Natural killer cell (primary cell): ENCODE results near the gene ACSL1. TPM values are rescaled to one million over a fixed set of nuclear protein-coding genes. Genes with fewer than 3 reads are reported as not detected.

ENCODE experiments used
- ATAC-seq, 3 donors: fragments of 150-1000 bp in 2 of 3; fragments of 200-7000 bp in 1 of 3; cut with Tn5 transposase; 1 replicate in 1 of 3; 2 replicates in 2 of 3; pipeline ENCODE4 v1.10.0; 2021; ENCODE audit warnings: mild to moderate bottlenecking in 2 of 3, moderate library complexity in 2 of 3
- DNase-seq, 2 donors: peaks; one replicate each; pipeline versions ENCODE4 v3.0.0 to v3.0.0-alpha.2; 2013 to 2021; ENCODE audit warnings: mixed read lengths in 1 of 2
- H3K27ac ChIP-seq: one replicate; pipeline ENCODE4 v1.5.1; 2013; ENCODE audit warnings: mild to moderate bottlenecking, low read length
- H3K27me3 ChIP-seq: one replicate; pipeline ENCODE4 v1.6.1; 2013; ENCODE audit warnings: low read length; ENCODE audit not compliant: control insufficient read depth, insufficient read depth
- H3K36me3 ChIP-seq: one replicate; pipeline ENCODE4 v1.6.1; 2013; ENCODE audit warnings: low read length; ENCODE audit not compliant: control insufficient read depth, insufficient read depth
- H3K4me1 ChIP-seq: one replicate; pipeline ENCODE4 v1.6.1; 2013; ENCODE audit warnings: low read length; ENCODE audit not compliant: control insufficient read depth, insufficient read depth
- H3K4me3 ChIP-seq: one replicate; pipeline ENCODE4 v1.5.1; 2013; ENCODE audit warnings: low read length
- H3K9me3 ChIP-seq: one replicate; pipeline ENCODE4 v1.6.1; 2013; ENCODE audit warnings: low read length; ENCODE audit not compliant: control insufficient read depth, insufficient read depth
- H3K27ac Mint-ChIP-seq, 2 donors: one replicate each; pipeline ENCODE4 v1.8.0; 2022; ENCODE audit warnings: mild to moderate bottlenecking in 2 of 2, mixed read lengths in 2 of 2, moderate library complexity in 1 of 2
- H3K27me3 Mint-ChIP-seq, 2 donors: one replicate each; pipeline ENCODE4 v1.8.0; 2022; ENCODE audit warnings: low read depth in 2 of 2, mixed read lengths in 2 of 2
- H3K36me3 Mint-ChIP-seq: one replicate; pipeline ENCODE4 v1.8.0; 2022; ENCODE audit warnings: mixed read lengths
- H3K4me1 Mint-ChIP-seq, 2 donors: one replicate each; pipeline ENCODE4 v1.8.0; 2022; ENCODE audit warnings: mixed read lengths in 2 of 2
- H3K4me3 Mint-ChIP-seq: one replicate; pipeline ENCODE4 v1.8.0; 2022; ENCODE audit warnings: mild to moderate bottlenecking, moderate library complexity, mixed read lengths
- H3K9me3 Mint-ChIP-seq, 2 donors: one replicate each; pipeline ENCODE4 v1.8.0; 2022; ENCODE audit warnings: mixed read lengths in 2 of 2
- CTCF ChIP-seq: fragments of 200-600 bp; IDR thresholded peaks from one replicate; pipeline ENCODE4 v1.8.0; 2022; ENCODE audit warnings: antibody characterized with exemption
- WGBS: methylation state at CpG from one replicate; pipeline ENCODE4 v1.1.7; 2013; ENCODE audit warnings: missing lambda C conversion rate; ENCODE audit not compliant: insufficient coverage; 5-methylcytosine and 5-hydroxymethylcytosine counted together
- intact Hi-C: fragments of 100-400 bp; cut with micrococcal nuclease; formaldehyde crosslinking; loops from one replicate; pipeline ENCODE4 v1.14.2; 2022
- total RNA-seq, 4 donors: library from RNA; stranded (reverse); fragments of 120-200 nt in 1 of 4; gene quantifications; one replicate each; pipeline versions ENCODE4 v1.2.3 to v1.2.4, GENCODE V29; 2013 to 2022

Gene ACSL1
- total RNA-seq, 3 donors from 2014 or later (not counting 1 experiment from before 2014, with no cell fraction given): 13.2 to 43.1 (median 13.3) TPM

- H3K27me3 ChIP-seq: no peaks in the 10 kb centered on the region
- peaks cover 9% of the 10 kb centered on the region for H3K4me1 ChIP-seq
- TF ChIP-seq CTCF: no peak
- Mint-ChIP-seq H3K36me3 (no peaks in the 10 kb centered on the region), H3K9me3 (no peaks in the 10 kb centered on the region), H3K4me3 (no peak overlapping the region), H3K27me3 (no peaks in the 10 kb centered on the region), H3K4me1 (peaks cover 32% of the 10 kb centered on the region in 2 donors), H3K27ac (no peak overlapping the region)
- 83% methylated on average over 9 of the region's 9 CpGs for WGBS
- no peak for ATAC-seq
- no peaks in the 10 kb centered on the region for H3K36me3 ChIP-seq
- H3K4me3 ChIP-seq: no peak overlapping the region
- no peaks in the 10 kb centered on the region for H3K9me3 ChIP-seq
- H3K27ac ChIP-seq: no peak overlapping the region
- intact Hi-C loops: no loop called here
- no peak for DNase-seq
These were observed 17.7 kb downstream of the ACSL1 start for GRCh38 chr4:184807797-184808712.

DNA sequence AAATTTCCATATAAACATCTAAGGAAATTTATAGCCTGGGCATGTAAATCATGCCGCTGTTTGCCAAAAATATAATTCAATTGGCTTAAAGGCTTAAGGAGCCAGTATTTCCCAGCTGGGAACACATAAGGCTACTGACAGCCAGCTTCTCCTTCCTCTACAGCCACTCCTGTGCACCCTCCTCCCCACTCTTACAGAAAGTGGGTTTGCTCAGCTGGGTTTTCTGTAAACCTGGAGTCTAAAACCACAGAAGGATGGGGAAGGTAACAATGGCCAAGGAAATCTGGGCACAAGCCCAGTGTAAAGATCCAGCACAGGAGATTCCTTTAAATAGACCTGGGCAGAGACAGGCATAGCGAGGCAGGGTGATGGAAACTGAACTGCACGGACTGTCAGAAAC, 18.5 kb downstream of the ACSL1 start:
- Histone ChIP-seq H3K9me3 (no peaks in the 10 kb centered on the region), H3K36me3 (no peaks in the 10 kb centered on the region), H3K27me3 (no peaks in the 10 kb centered on the region), H3K4me1 (peaks cover 9% of the 10 kb centered on the region), H3K4me3 (no peak overlapping the region), H3K27ac (no peak overlapping the region)
- intact Hi-C loops: no loop called here
- no peak overlapping the region for H3K27ac Mint-ChIP-seq
- no peak for ATAC-seq
- H3K4me1 Mint-ChIP-seq: peaks cover 27 to 37% of the 10 kb centered on the region in 2 donors
- no peak for TF ChIP-seq CTCF
- 94% methylated on average over 3 of the region's 3 CpGs for whole genome bisulfite sequencing
- no peak overlapping the region for H3K4me3 Mint-ChIP-seq
- DNase-seq: no peak
- no peaks in the 10 kb centered on the region for H3K36me3 Mint-ChIP-seq
- no peaks in the 10 kb centered on the region for H3K27me3 Mint-ChIP-seq
- H3K9me3 Mint-ChIP-seq: no peaks in the 10 kb centered on the region

DNA sequence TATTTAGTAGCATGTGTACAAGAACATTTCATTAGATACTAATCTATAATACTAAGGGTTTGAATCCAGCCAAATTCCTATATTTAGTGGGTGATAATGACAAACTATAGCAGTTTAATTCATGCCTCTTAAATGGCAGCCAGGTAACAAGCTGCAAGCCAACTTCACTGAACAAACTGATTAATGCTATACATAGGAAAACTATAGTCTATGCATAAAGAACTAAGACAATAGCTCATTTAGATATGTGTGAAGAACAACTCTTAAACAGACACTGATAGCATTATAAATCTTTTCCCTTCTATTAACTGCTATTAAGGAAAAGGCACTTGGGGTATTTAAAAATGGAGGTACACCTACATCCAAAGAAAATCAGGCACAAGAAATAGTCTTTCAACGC, 19.1 kb downstream of the ACSL1 start:
- Histone ChIP-seq H3K27ac (no peak overlapping the region), H3K9me3 (no peaks in the 10 kb centered on the region), H3K27me3 (no peaks in the 10 kb centered on the region), H3K4me3 (no peak overlapping the region), H3K4me1 (peaks cover 9% of the 10 kb centered on the region), H3K36me3 (no peaks in the 10 kb centered on the region)
- intact Hi-C loops: no loop called here
- no peak for DNase-seq
- Mint-ChIP-seq H3K4me3 (no peak overlapping the region), H3K36me3 (no peaks in the 10 kb centered on the region), H3K27me3 (no peaks in the 10 kb centered on the region), H3K27ac (no peak overlapping the region), H3K4me1 (peaks cover 24 to 34% of the 10 kb centered on the region in 2 donors), H3K9me3 (no peaks in the 10 kb centered on the region)
- no peak for ATAC-seq
- WGBS: no CpG with 5 or more reads among the region's 1 CpG
- no peak for TF ChIP-seq CTCF

DNA sequence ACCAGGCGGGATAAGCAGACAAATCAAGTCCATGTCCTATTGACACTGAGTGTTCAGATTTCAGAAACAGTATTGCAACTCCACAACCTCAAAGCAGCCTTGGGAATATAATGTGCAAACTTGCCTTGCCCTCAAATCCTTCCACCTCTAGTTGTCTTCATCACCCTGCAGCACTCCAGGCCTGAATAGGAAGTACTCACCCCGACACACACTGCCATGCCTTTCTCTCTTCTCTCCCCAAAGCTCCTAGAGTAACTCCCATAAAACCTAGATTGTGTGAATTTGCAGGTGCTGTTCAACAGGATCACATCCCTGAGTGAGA, 19.6 kb downstream of the ACSL1 start:
- no peaks in the 10 kb centered on the region for H3K27me3 ChIP-seq
- Mint-ChIP-seq H3K36me3 (no peaks in the 10 kb centered on the region), H3K27me3 (no peaks in the 10 kb centered on the region), H3K4me3 (no peak overlapping the region), H3K9me3 (no peaks in the 10 kb centered on the region), H3K27ac (no peak overlapping the region), H3K4me1 (peaks cover 24 to 34% of the 10 kb centered on the region in 2 donors)
- H3K4me3 ChIP-seq: no peak overlapping the region
- H3K36me3 ChIP-seq: no peaks in the 10 kb centered on the region
- WGBS: 92% methylated on average over 2 of the region's 2 CpGs
- peaks cover 8% of the 10 kb centered on the region for H3K4me1 ChIP-seq
- H3K9me3 ChIP-seq: no peaks in the 10 kb centered on the region
- TF ChIP-seq CTCF: no peak
- H3K27ac ChIP-seq: no peak overlapping the region
- DNase-seq (no peak), ATAC-seq (no peak)
- intact Hi-C loops: no loop called here
